Measurements from ENCODE around the gene B4GALNT3. TPM values are rescaled to one million over a fixed set of nuclear protein-coding genes. Genes with fewer than 3 reads are reported as not detected.

Gene B4GALNT3
- total and polyA plus RNA-seq, 10 of the 15 experiments (the other 5 are each of a cell fraction or from before 2014, with no cell fraction given) = 0.05 to 4.2 (median 2.7) TPM; not detected in 1

GRCh38 chr12:470133-470532 is 10.4 kb downstream of the B4GALNT3 start:
- no peak for FAIRE-seq
- H3K9ac ChIP-seq (ENCODE audit: control insufficient read depth, insufficient read depth, low read length) = no peak overlapping the region
- WGBS (ENCODE audit: insufficient coverage, insufficient replicate concordance, low lambda C conversion rate, missing lambda C conversion rate) = 49% methylated on average over 11 of the region's 11 CpGs

GRCh38 chr12:473198-473597 is 13.5 kb downstream of the B4GALNT3 start:
- no peaks in the 10 kb centered on the region; a peak in 1 of 4 replicates for H3K27me3 ChIP-seq (replicated peaks in 1 of 2; ENCODE audit: control insufficient read depth in 2 of 2, insufficient read depth in 2 of 2, low read length in 1 of 2)
- TF ChIP-seq KLF5 (IDR thresholded peaks at IDR 0.05; ENCODE audit: partially characterized antibody) = no peak
- TF ChIP-seq TBL1XR1 (IDR thresholded peaks at IDR 0.05; ENCODE audit: low read depth, low read length) = no peak
- no peak for TF ChIP-seq RFX5 (IDR thresholded peaks at IDR 0.05; ENCODE audit: low read depth, low read length)
- no peak for TF ChIP-seq CBX5 (IDR thresholded peaks at IDR 0.05; ENCODE audit: low read depth)
- TF ChIP-seq ASH2L (IDR thresholded peaks at IDR 0.05; ENCODE audit: borderline replicate concordance, low read depth) = no peak
- TF ChIP-seq ZNF384 (IDR thresholded peaks at IDR 0.05; ENCODE audit: borderline replicate concordance, low read depth, low read length) = no peak
- no peak for TF ChIP-seq BCL11A (IDR thresholded peaks at IDR 0.05; ENCODE audit: low read depth, low read length)
- no peak for TF ChIP-seq TCF7 (IDR thresholded peaks at IDR 0.05; ENCODE audit: borderline replicate concordance)
- H3K9ac ChIP-seq (ENCODE audit: control insufficient read depth, insufficient read depth, low read length) = no peak overlapping the region
- no peak for ATAC-seq
- no TSS peak for BruUV-seq (replicated peaks)
- no peaks in the 10 kb centered on the region for H3K79me2 ChIP-seq (ENCODE audit: control insufficient read depth, insufficient read depth, low read length)
- H3K4me2 ChIP-seq (ENCODE audit: control insufficient read depth, insufficient read depth) = no peak overlapping the region
- in situ Hi-C loops (cut with MboI) = no loop called here
- no peaks in the 10 kb centered on the region for H4K20me1 ChIP-seq (ENCODE audit: control insufficient read depth, insufficient read depth)
- no peaks in the 10 kb centered on the region for H3K9me3 ChIP-seq (replicated peaks; ENCODE audit: control insufficient read depth, insufficient read depth, low read length)
- SMC1A ChIA-PET (ENCODE audit: uncharacterized antibody, unreplicated experiment) = no interaction called here
- RAD21 ChIA-PET (ENCODE audit: unreplicated experiment) = no interaction called here
- WGBS (ENCODE audit: insufficient coverage, insufficient replicate concordance, low lambda C conversion rate, missing lambda C conversion rate) = 40% methylated on average over 5 of the region's 5 CpGs
- no peaks in the 10 kb centered on the region for H3K36me3 ChIP-seq (ENCODE audit: control insufficient read depth in 2 of 2, insufficient read depth in 2 of 2, low read length in 1 of 2)
- FAIRE-seq = no peak
- H3K4me1 ChIP-seq (ENCODE audit: control insufficient read depth, insufficient read depth, low read length) = no peaks in the 10 kb centered on the region
- POLR2A ChIA-PET = no interaction called here
- no peak overlapping the region for H2AFZ ChIP-seq (ENCODE audit: control insufficient read depth, low read depth, low read length)
- no peak for DNase-seq (ENCODE audit: low read depth, low spot score)
- H3K4me3 ChIP-seq = no peak overlapping the region
- intact Hi-C loops (cut with micrococcal nuclease; ENCODE audit: unreplicated experiment) = no loop called here
- CTCF ChIA-PET = no interaction called here
- no peak overlapping the region for H3K27ac ChIP-seq (ENCODE audit: control insufficient read depth, insufficient read depth)

More at GRCh38 chr12:470133-470532, 10.4 kb downstream of the B4GALNT3 start:
- in situ Hi-C loops (cut with MboI) (no loop called here), intact Hi-C loops (cut with micrococcal nuclease; ENCODE audit: unreplicated experiment) (no loop called here)
- Histone ChIP-seq H3K4me3 (no peak overlapping the region), H3K27me3 (replicated peaks in 1 of 2; ENCODE audit: control insufficient read depth in 2 of 2, insufficient read depth in 2 of 2, low read length in 1 of 2) (no peaks in the 10 kb centered on the region; a peak in 1 of 4 replicates), H3K9me3 (replicated peaks; ENCODE audit: control insufficient read depth, insufficient read depth, low read length) (no peaks in the 10 kb centered on the region), H4K20me1 (ENCODE audit: control insufficient read depth, insufficient read depth) (no peaks in the 10 kb centered on the region), H3K79me2 (ENCODE audit: control insufficient read depth, insufficient read depth, low read length) (no peaks in the 10 kb centered on the region), H3K4me2 (ENCODE audit: control insufficient read depth, insufficient read depth) (no peak overlapping the region), H3K4me1 (ENCODE audit: control insufficient read depth, insufficient read depth, low read length) (no peaks in the 10 kb centered on the region), H2AFZ (ENCODE audit: control insufficient read depth, low read depth, low read length) (no peak overlapping the region), H3K27ac (ENCODE audit: control insufficient read depth, insufficient read depth) (no peak overlapping the region), H3K36me3 (ENCODE audit: control insufficient read depth in 2 of 2, insufficient read depth in 2 of 2, low read length in 1 of 2) (no peaks in the 10 kb centered on the region)
- no TSS peak for BruUV-seq (replicated peaks)
- no peak for TF ChIP-seq BCL3 (IDR thresholded peaks at IDR 0.05; ENCODE audit: borderline replicate concordance, insufficient read depth, low read depth, low read length, poor library complexity, severe bottlenecking)
- ChIA-PET CTCF (no interaction called here), POLR2A (no interaction called here), SMC1A (ENCODE audit: uncharacterized antibody, unreplicated experiment) (no interaction called here), RAD21 (ENCODE audit: unreplicated experiment) (no interaction called here)
- ATAC-seq (no peak), DNase-seq (ENCODE audit: low read depth, low spot score) (no peak)

Data from GM12878 (cell line).